ENCODE measurements around the gene AP1AR.

- TF ChIP-seq CTCF (conservative IDR thresholded peaks at IDR 0.05; ENCODE audit: low read depth, low read length) (no peak), POLR2A (IDR thresholded peaks at IDR 0.05; ENCODE audit: low read depth, low read length) (no peak), FOS (IDR thresholded peaks at IDR 0.05; ENCODE audit: low read depth, low read length) (no peak), MAFK (IDR thresholded peaks at IDR 0.05; ENCODE audit: low read depth, low read length) (no peak), USF2 (IDR thresholded peaks at IDR 0.05; ENCODE audit: low read depth, low read length) (no peak), RCOR1 (IDR thresholded peaks at IDR 0.05; ENCODE audit: insufficient replicate concordance, low read length) (no peak)
Observed at GRCh38 chr4:112282860-112283667, 51.5 kb downstream of the AP1AR start.

Data from IMR-90 (cell line).